Measurements from ENCODE around the gene CDC6. TPM values are rescaled to one million over a fixed set of nuclear protein-coding genes. Genes with fewer than 3 reads are reported as not detected.

The CDC6 gene
- total RNA-seq, 4 donors from 2014 or later, result 0.16 to 2.2 (median 0.30) TPM

DNA sequence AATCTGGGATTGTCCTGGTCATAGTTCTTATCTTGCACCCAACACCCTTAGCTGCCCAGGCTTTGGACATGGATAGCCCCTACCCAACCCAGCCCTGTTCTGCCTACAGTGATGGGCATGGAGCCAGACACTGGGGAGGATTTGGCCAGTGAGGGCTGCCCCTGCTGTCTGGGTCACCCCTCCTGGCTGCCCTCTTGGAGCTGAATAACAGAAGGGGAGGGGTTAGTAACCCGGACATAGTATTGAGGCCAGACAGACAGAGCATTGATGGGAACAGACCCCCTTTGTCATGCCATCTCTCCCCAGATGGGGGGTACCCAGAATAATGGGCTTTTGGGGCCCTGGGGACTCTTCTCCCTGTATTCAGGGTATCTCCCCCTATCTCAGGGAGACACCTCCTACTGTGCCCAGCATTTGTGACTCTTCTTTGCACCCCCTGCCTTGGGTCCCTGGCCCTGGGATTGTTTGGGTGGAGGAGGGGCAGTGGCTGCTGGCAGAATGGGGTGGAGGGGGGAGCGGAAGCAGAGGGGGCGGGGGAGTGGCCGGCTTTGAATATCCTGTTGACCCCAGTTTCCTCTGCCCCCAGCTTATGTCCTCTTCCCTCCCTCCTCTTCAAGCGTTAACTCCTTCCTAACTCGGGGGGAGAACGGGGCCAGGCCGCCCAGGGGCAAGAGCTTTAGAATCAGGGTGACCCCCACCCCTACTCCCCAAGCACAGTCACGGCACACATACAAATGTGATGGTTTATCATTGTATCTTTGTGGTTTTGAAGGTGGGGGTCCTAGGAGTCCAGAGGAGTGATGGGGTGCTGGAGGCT lies 59.8 kb downstream of the CDC6 start:
- TF ChIP-seq CTCF (IDR thresholded peaks at IDR 0.05; ENCODE audit: low read depth), result no peak

GRCh38 chr17:40348136-40348504 lies 60.4 kb downstream of the CDC6 start:
- TF ChIP-seq CTCF (IDR thresholded peaks at IDR 0.05; ENCODE audit: low read depth), result no peak

GRCh38 chr17:40348562-40349476 lies 61.1 kb downstream of the CDC6 start:
- TF ChIP-seq CTCF (IDR thresholded peaks at IDR 0.05; ENCODE audit: low read depth), result no peak

DNA sequence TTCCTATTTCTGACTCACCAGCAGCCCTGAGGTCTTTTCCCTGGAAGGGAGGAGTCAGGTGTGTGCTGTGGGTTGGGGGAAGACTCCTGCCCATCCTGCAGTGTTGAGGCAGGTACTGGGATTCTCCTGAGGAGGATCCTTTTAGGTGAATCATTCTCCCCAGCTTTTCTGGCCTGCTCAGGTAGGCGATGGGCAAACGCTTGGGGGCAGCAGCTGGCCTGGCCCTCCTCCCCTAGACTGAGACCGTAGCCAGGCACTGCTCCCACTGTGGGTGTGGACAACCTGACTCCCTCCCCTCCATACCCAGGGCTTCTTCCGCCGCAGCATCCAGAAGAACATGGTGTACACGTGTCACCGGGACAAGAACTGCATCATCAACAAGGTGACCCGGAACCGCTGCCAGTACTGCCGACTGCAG lies 61.8 kb downstream of the CDC6 start:
- TF ChIP-seq CTCF (IDR thresholded peaks at IDR 0.05; ENCODE audit: low read depth), result no peak

DNA sequence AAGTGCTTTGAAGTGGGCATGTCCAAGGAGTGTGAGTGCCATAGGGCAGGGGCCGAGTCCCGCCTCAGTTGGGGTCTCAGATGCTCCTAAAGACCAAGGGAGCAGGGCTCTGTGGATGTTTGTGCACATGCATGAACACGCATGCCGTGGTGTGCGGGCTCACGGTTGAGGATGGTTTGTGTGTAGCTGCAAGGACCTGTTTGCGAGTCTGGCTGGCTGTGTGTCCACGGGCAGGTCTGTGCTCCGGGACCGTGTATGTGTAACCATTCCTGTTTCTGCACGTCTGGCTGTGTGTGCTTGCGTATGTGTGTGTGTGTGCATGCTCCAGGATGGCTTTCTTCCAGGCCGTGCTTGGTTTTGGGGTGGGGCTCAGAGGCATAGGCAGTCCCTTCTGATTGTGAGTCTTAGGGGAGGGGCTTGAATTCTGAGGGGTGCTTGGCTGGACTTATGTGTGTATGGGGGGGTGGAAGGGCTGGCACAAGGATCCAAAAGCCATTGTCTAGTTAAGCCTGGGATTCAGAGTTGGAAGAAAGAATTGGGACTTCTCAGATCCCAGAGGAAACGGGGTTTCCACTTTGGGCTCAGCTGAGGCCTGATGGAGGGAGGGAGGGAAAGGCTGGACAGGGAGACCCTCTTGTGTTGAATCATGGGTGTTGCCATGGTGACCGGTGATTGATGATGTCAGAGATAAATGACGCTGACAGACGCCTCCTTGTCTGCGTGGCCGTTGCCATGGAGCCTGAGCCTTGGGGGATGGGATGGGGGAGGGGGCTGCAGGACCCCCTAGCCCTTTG lies 62.4 kb downstream of the CDC6 start:
- TF ChIP-seq CTCF (IDR thresholded peaks at IDR 0.05; ENCODE audit: low read depth), result no peak

DNA sequence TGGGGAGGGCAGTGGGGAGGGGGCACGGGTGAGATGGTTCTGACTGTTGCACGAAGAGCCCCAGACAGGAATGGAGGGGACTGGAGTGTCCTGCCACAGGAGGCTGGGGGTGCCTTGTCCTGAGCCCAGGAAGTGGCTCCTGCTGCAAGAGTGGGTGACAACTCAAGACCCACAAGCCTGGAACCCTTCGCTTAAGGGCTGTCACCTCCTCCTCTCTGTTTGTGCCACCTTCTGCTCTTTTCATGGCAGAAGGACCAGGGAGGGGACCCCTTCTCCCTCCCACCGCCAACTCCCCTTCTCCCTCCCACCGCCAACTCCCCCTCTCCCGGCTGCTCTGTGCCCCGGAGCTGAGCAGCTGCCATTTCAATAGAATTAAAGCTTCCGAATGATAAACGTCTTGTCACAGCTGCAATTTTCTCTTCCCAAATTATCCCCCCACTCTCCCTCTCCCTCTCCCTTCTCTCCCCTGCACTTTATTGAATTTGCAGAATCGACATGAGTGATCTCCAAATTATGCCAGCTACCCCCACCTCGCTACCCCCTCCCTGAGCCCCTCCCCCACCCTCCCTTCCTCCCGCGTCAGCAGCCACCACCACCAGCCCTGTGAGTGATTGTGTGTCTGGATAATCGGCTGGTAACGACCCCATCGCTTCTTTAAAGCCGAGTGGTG lies 63.1 kb downstream of the CDC6 start:
- TF ChIP-seq CTCF (IDR thresholded peaks at IDR 0.05; ENCODE audit: low read depth), result no peak
